Liver (tissue), 9 donors: Measurements from ENCODE around the gene PHC2. TPM values are rescaled to one million over a fixed set of nuclear protein-coding genes. Genes with fewer than 3 reads are reported as not detected.

ENCODE experiments used
- DNase-seq: peaks from one replicate; pipeline ENCODE4 v3.0.0-alpha.2; 2017; ENCODE audit warnings: low spot score
- H3K27ac ChIP-seq, 2 donors: one replicate each; pipeline ENCODE4 v1.7.0; 2013; ENCODE audit warnings: inconsistent platforms in 2 of 2, low read length in 2 of 2, control low read depth in 1 of 2, low read depth in 1 of 2, mild to moderate bottlenecking in 1 of 2
- H3K27me3 ChIP-seq, 4 donors: one replicate each; pipeline versions ENCODE4 v1.6.1 to v1.7.0; 2013; ENCODE audit warnings: low read length in 3 of 4, inconsistent platforms in 1 of 4, mild to moderate bottlenecking in 1 of 4, moderate library complexity in 1 of 4; ENCODE audit not compliant: control insufficient read depth in 4 of 4, insufficient read depth in 4 of 4
- H3K36me3 ChIP-seq, 4 donors: one replicate each; pipeline versions ENCODE4 v1.6.1 to v1.7.0; 2013; ENCODE audit warnings: low read length in 3 of 4, mild to moderate bottlenecking in 3 of 4, low read depth in 1 of 4, moderate library complexity in 1 of 4; ENCODE audit not compliant: control insufficient read depth in 4 of 4, insufficient read depth in 3 of 4
- H3K4me1 ChIP-seq, 4 donors: one replicate each; pipeline versions ENCODE4 v1.6.1 to v1.7.0; 2013; ENCODE audit warnings: low read length in 3 of 4, mild to moderate bottlenecking in 3 of 4, moderate library complexity in 1 of 4; ENCODE audit not compliant: control insufficient read depth in 4 of 4, insufficient read depth in 4 of 4
- H3K4me3 ChIP-seq, 3 donors: one replicate each; pipeline versions ENCODE4 v1.6.1 to v1.7.0; 2013; ENCODE audit warnings: low read length in 3 of 3, control low read depth in 1 of 3, low read depth in 1 of 3, mild to moderate bottlenecking in 1 of 3
- H3K9ac ChIP-seq, 2 donors: one replicate each; pipeline ENCODE4 v1.7.0; 2013; ENCODE audit warnings: low read length in 2 of 2, mild to moderate bottlenecking in 2 of 2, moderate library complexity in 2 of 2, control low read depth in 1 of 2, low read depth in 1 of 2
- H3K9me3 ChIP-seq, 4 donors: one replicate each; pipeline versions ENCODE4 v1.6.1 to v1.7.0; 2013; ENCODE audit warnings: low read length in 3 of 4; ENCODE audit not compliant: control insufficient read depth in 4 of 4
- EGR1 ChIP-seq, 2 donors: IDR thresholded peaks; 2 replicates each; pipeline ENCODE4 v1.6.1; 2016 to 2018; ENCODE audit warnings: antibody characterized with exemption in 2 of 2, low read depth in 2 of 2
- FOXA1 ChIP-seq: IDR thresholded peaks from 2 replicates; pipeline ENCODE4 v1.6.1; 2016; ENCODE audit warnings: antibody characterized with exemption
- FOXA2 ChIP-seq: IDR thresholded peaks from 2 replicates; pipeline ENCODE4 v1.6.1; 2016; ENCODE audit warnings: antibody characterized with exemption
- GABPA ChIP-seq, 2 donors: IDR thresholded peaks in 1 of 2; conservative IDR thresholded peaks in 1 of 2; 2 replicates each; pipeline ENCODE4 v1.6.1; 2016; ENCODE audit warnings: antibody characterized with exemption in 2 of 2, mild to moderate bottlenecking in 1 of 2, moderate library complexity in 1 of 2
- HNF4A ChIP-seq, 2 donors: conservative IDR thresholded peaks; 2 replicates each; pipeline ENCODE4 v1.6.1; 2016; ENCODE audit warnings: antibody characterized with exemption in 2 of 2, mild to moderate bottlenecking in 2 of 2
- HNF4G ChIP-seq: IDR thresholded peaks from 2 replicates; pipeline ENCODE4 v1.6.1; 2016; ENCODE audit warnings: antibody characterized with exemption
- JUND ChIP-seq, 2 donors: IDR thresholded peaks; 2 replicates each; pipeline ENCODE4 v1.6.1; 2016; ENCODE audit warnings: antibody characterized with exemption in 2 of 2
- MAX ChIP-seq: IDR thresholded peaks from 2 replicates; pipeline ENCODE4 v1.6.1; 2016; ENCODE audit warnings: antibody characterized with exemption
- NR2F2 ChIP-seq: IDR thresholded peaks from 2 replicates; pipeline ENCODE4 v1.6.1; 2016; ENCODE audit warnings: antibody characterized with exemption
- RAD21 ChIP-seq, 2 donors: IDR thresholded peaks; 2 replicates each; pipeline ENCODE4 v1.6.1; 2016; ENCODE audit warnings: antibody characterized with exemption in 2 of 2, mild to moderate bottlenecking in 2 of 2
- RXRA ChIP-seq, 2 donors: IDR thresholded peaks; 2 replicates each; pipeline ENCODE4 v1.6.1; 2017 to 2018; ENCODE audit warnings: antibody characterized with exemption in 2 of 2, mild to moderate bottlenecking in 1 of 2
- SP1 ChIP-seq: IDR thresholded peaks from 2 replicates; pipeline ENCODE4 v1.6.1; 2018; ENCODE audit warnings: antibody characterized with exemption, mild to moderate bottlenecking
- TAF1 ChIP-seq: conservative IDR thresholded peaks from 2 replicates; pipeline ENCODE4 v1.6.1; 2016; ENCODE audit warnings: antibody characterized with exemption, mild to moderate bottlenecking
- YY1 ChIP-seq: IDR thresholded peaks from 2 replicates; pipeline ENCODE4 v1.6.1; 2016; ENCODE audit warnings: antibody characterized with exemption, mild to moderate bottlenecking
- ZBTB33 ChIP-seq: IDR thresholded peaks from 2 replicates; pipeline ENCODE4 v1.6.1; 2016; ENCODE audit warnings: antibody characterized with exemption
- whole genome bisulfite sequencing: extraction: QIAGEN DNeasy Blood & Tissue Kit; methylation state at CpG from one replicate; pipeline ENCODE4 v1.1.7; 2013; 5-methylcytosine and 5-hydroxymethylcytosine counted together
- polyA plus RNA-seq, 2 donors: library from polyadenylated mRNA; stranded (reverse) in 1 of 2; unstranded in 1 of 2; fragments of 200-250 nt in 1 of 2; fragments of >200 nt in 1 of 2; fragmentation: Nextera tagmentation in 1 of 2; extraction: Ambion mirVana in 1 of 2; gene quantifications; one replicate each; pipeline versions ENCODE4 v1.2.1 to v1.2.3, GENCODE V29; 2013 to 2015
- total RNA-seq, 2 donors: library from RNA; depleted of rRNA; stranded (reverse); fragments of >200 nt; gene quantifications; one replicate each; pipeline ENCODE4 v1.2.3, GENCODE V29; 2014
- TF ChIP-seq, protein P1 (sequence below): IDR thresholded peaks from 2 replicates; pipeline ENCODE4 v1.6.1; 2016; ENCODE audit warnings: antibody characterized with exemption
- TF ChIP-seq, protein P2 (sequence below): IDR thresholded peaks from 2 replicates; pipeline ENCODE4 v1.6.1; 2016; ENCODE audit warnings: antibody characterized with exemption, mild to moderate bottlenecking
- TF ChIP-seq, protein P3 (sequence below): fragments of 150-350 bp; IDR thresholded peaks from 2 replicates; pipeline ENCODE4 v1.5.1; 2017; ENCODE audit warnings: improper control_type of control experiment, low read depth, low read length; ENCODE audit not compliant: missing input control
- donor health status: healthy.
- donor health status: healthy.
- donor health status: healthy.
- donor health status: healthy.
- donor health status: healthy.

PHC2 gene
- total and polyA plus RNA-seq, 4 donors, result 19.1 to 67.8 (median 44.7) TPM

- Histone ChIP-seq H3K4me3 (no peak overlapping the region), H3K4me1 (peaks cover 6 to 26% (median 18%) of the 10 kb centered on the region in 4 donors), H3K27ac (no peak overlapping the region), H3K9me3 (no peaks in the 10 kb centered on the region), H3K27me3 (no peaks in the 10 kb centered on the region), H3K36me3 (peaks cover 0 to 9% (median 7%) of the 10 kb centered on the region in 4 donors), H3K9ac (no peak overlapping the region)
- TF ChIP-seq ZBTB33 (no peak), RXRA (IDR thresholded peaks at IDR 0.05) (no peak), RAD21 (IDR thresholded peaks at IDR 0.05) (no peak), GABPA (IDR thresholded peaks at IDR 0.05 in 1 of 2, conservative IDR thresholded peaks at IDR 0.05 in 1 of 2) (no peak)
- TF ChIP-seq, protein P1, sequence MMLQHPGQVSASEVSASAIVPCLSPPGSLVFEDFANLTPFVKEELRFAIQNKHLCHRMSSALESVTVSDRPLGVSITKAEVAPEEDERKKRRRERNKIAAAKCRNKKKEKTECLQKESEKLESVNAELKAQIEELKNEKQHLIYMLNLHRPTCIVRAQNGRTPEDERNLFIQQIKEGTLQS, result no peak
- 90% methylated on average over 13 of the region's 13 CpGs for WGBS
- no peak for DNase-seq
Observed at GRCh38 chr1:33294071-33295010, 136.6 kb downstream of the PHC2 start.

- peaks cover 0 to 9% (median 8%) of the 10 kb centered on the region in 4 donors for H3K36me3 ChIP-seq
- H3K27me3 ChIP-seq, result no peaks in the 10 kb centered on the region
- H3K4me3 ChIP-seq, result no peak overlapping the region
- no peak overlapping the region for H3K27ac ChIP-seq
- no peak overlapping the region for H3K9ac ChIP-seq
- H3K4me1 ChIP-seq, result peaks cover 5 to 20% (median 18%) of the 10 kb centered on the region in 4 donors
- no peak for TF ChIP-seq YY1
- no peak for TF ChIP-seq TAF1
- TF ChIP-seq, protein P1, result no peak
- TF ChIP-seq MAX, result no peak
- no peak for TF ChIP-seq RXRA (IDR thresholded peaks at IDR 0.05)
- TF ChIP-seq JUND (IDR thresholded peaks at IDR 0.05), result no peak
- no peak for TF ChIP-seq FOXA2
- TF ChIP-seq SP1, result no peak
- no peak for TF ChIP-seq GABPA (IDR thresholded peaks at IDR 0.05 in 1 of 2, conservative IDR thresholded peaks at IDR 0.05 in 1 of 2)
- TF ChIP-seq, protein P2, sequence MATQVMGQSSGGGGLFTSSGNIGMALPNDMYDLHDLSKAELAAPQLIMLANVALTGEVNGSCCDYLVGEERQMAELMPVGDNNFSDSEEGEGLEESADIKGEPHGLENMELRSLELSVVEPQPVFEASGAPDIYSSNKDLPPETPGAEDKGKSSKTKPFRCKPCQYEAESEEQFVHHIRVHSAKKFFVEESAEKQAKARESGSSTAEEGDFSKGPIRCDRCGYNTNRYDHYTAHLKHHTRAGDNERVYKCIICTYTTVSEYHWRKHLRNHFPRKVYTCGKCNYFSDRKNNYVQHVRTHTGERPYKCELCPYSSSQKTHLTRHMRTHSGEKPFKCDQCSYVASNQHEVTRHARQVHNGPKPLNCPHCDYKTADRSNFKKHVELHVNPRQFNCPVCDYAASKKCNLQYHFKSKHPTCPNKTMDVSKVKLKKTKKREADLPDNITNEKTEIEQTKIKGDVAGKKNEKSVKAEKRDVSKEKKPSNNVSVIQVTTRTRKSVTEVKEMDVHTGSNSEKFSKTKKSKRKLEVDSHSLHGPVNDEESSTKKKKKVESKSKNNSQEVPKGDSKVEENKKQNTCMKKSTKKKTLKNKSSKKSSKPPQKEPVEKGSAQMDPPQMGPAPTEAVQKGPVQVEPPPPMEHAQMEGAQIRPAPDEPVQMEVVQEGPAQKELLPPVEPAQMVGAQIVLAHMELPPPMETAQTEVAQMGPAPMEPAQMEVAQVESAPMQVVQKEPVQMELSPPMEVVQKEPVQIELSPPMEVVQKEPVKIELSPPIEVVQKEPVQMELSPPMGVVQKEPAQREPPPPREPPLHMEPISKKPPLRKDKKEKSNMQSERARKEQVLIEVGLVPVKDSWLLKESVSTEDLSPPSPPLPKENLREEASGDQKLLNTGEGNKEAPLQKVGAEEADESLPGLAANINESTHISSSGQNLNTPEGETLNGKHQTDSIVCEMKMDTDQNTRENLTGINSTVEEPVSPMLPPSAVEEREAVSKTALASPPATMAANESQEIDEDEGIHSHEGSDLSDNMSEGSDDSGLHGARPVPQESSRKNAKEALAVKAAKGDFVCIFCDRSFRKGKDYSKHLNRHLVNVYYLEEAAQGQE, result no peak
- TF ChIP-seq, protein P3, sequence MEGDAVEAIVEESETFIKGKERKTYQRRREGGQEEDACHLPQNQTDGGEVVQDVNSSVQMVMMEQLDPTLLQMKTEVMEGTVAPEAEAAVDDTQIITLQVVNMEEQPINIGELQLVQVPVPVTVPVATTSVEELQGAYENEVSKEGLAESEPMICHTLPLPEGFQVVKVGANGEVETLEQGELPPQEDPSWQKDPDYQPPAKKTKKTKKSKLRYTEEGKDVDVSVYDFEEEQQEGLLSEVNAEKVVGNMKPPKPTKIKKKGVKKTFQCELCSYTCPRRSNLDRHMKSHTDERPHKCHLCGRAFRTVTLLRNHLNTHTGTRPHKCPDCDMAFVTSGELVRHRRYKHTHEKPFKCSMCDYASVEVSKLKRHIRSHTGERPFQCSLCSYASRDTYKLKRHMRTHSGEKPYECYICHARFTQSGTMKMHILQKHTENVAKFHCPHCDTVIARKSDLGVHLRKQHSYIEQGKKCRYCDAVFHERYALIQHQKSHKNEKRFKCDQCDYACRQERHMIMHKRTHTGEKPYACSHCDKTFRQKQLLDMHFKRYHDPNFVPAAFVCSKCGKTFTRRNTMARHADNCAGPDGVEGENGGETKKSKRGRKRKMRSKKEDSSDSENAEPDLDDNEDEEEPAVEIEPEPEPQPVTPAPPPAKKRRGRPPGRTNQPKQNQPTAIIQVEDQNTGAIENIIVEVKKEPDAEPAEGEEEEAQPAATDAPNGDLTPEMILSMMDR, result no peak
- no peak for TF ChIP-seq ZBTB33
- no peak for TF ChIP-seq RAD21 (IDR thresholded peaks at IDR 0.05)
- TF ChIP-seq NR2F2, result no peak
- no peak for TF ChIP-seq HNF4G
- TF ChIP-seq FOXA1, result no peak
- no peak for TF ChIP-seq HNF4A (conservative IDR thresholded peaks at IDR 0.05)
- no peak for TF ChIP-seq EGR1 (IDR thresholded peaks at IDR 0.05; ENCODE audit: low read depth in 2 of 2)
- 85% methylated on average over 13 of the region's 13 CpGs for WGBS
- no peak for DNase-seq
- no peaks in the 10 kb centered on the region for H3K9me3 ChIP-seq
Observed at GRCh38 chr1:33292726-33293340, 138.1 kb downstream of the PHC2 start.
